Activated CD8-positive, alpha-beta memory T cell treated with anti-CD3 and anti-CD28 coated beads, Interleukin-2, amount 50 U/mL, for 24 hours (primary cell): ENCODE results near the gene ZC3HAV1.
"Not testable (repeated sequence)": the region's sequence is repeated elsewhere in the genome, so short reads cannot be mapped to it uniquely, and the experiment has no call there.

Source experiments
- DNase-seq: peaks from one replicate; pipeline ENCODE4 v3.0.0-alpha.2; 2020; ENCODE audit errors: extremely low read depth

The ZC3HAV1 gene

GRCh38 chr7:139051655-139052054, 57.9 kb downstream of the ZC3HAV1 start:
- no peak for DNase-seq

DNA sequence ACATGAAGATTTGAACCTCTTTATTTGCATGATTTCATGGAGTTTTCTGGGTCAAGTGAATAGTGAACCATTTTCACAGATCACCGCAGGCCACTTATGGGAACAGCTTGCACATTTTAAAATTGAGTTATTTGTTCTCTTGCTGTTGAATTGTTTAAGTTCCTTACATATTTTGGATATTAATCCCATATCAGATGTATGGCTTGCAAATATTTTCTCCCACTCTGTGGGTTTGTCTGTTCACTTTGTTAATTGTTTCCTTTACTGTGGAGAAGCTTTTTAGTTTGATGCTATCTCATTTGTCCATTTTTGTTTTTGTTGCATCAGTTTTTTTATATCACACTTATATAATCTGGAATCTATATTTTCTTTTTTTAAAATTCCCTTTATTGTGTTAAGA, 59.6 kb downstream of the ZC3HAV1 start:
- DNase-seq: no peak

DNA sequence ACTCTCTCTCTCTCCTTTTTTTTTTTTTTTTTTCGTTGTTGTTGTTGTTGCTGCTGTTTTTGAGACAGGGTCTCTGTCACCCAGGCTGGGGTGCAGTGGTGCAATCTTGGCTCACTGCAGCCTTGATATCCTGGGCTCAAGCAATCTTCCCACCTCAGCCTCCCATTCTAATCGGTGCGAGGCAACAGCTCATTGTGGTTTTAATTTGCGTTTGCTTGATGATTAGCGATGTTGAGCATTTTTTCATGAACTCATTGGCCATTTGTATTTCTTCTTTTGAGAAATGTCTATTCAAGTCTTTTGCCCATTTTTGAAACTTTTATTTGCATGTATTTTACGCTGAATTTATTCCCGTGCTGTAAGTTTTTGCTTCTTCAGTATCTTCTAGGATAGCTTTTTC, 60.4 kb downstream of the ZC3HAV1 start:
- no peak for DNase-seq

- no peak for DNase-seq
Observed at GRCh38 chr7:139047970-139048369, 61.5 kb downstream of the ZC3HAV1 start.

GRCh38 chr7:139046143-139046542, 63.4 kb downstream of the ZC3HAV1 start:
- DNase-seq: no peak

- no peak for DNase-seq
Observed at GRCh38 chr7:139044813-139045794, 64.4 kb downstream of the ZC3HAV1 start.

- DNase-seq: peak; percentile 62
Observed at GRCh38 chr7:139043823-139044812, 65.4 kb downstream of the ZC3HAV1 start.

DNA sequence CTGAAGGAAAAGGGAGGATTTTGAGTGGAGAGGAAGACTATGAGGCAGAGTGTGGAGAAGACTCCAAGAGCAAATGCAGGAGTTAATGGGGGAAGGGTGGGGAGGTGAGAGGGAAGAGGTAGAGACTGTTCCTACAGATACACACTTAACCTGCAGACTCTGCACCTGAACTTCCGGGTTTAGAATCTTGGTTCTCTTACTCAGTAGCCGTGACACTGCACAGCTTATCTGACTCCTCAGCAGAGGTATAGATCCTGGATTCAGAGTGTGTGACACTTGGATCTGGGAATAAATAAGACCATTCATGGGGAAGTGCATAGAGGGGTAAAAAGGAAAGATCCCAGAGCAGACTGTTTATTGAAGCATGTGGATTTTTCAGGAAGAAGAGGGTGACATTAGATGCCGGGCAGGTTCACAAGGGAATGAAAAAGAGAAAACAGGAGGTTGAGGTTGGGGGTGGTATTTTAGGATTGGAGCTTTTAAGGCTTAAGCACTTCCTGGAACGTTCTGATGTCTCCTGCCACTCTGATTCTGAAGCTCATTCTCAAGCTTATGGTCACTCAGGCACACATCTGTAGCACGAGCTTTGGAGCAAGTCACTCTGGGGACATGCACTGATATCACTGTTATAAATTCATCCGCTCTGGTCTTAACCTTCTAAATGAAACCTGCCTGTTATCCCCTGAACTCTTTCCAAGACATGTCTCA, 68.0 kb downstream of the ZC3HAV1 start:
- DNase-seq: no peak

DNA sequence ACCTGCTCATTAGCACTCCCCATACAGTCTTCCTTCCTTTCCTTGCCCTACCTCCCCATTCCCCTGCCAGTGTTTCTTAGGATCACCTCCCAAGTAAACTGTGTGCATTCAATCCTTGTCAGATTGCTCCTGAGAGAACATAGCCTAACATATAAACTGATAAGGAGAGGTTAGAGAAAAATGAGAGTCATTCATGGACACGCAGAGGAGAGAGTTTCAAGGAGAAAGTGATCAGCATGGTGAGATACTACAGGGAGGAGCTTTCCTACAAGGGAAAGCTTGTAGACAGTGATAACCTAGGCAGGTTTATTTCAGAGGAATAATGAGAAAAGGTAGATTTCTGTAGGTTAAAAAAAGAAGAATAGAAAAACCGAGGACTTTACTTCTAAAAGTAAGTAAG, 70.8 kb downstream of the ZC3HAV1 start:
- DNase-seq: no peak

- no peak for DNase-seq
Observed at GRCh38 chr7:139036901-139037300, 72.6 kb downstream of the ZC3HAV1 start.

DNA sequence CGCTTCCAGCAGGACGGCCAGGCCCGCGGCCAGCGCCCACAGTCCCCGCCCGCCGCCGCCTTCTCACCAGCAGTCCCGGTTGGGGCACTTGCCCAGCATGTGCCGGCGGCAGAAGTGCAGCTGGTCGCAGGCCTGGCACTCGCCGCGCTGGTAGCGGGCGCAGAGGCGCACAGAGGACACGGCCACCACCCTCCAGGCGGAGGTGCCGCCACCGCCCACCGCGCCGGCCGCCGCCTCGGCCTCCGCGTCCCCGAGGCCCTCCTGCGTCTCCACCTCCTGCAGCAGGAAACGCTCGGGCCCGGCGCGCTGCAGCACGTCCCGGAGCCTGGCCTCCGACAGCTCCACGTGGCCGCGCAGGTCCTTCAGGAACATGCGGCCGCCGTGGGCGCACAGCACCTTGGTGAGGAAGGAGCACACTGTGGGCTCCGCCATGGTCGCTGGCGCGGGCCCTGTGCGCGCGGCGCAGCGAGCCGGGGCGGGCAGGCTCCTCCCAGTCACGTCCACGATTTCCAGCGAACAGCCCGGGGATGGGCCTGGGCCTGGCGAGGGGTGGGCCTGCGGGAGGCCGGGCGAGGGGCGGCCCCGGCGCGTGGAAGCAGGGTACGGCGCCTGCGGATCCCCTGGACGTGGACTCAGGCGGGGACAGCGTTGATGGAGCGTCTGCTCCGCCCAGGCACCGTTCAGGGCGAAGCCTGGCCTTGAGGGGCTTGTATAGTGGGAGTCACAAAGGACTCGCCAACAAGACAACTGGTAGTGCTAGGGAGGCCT, 73.8 kb downstream of the ZC3HAV1 start, which contains the start of gene ZC3HAV1L:
Gene ZC3HAV1L, minus strand, starts transcription at position 457 of the 768 bp plus-strand sequence. Its CDS starts 25 bp downstream, at position 432.
- no peak for DNase-seq

- DNase-seq: no peak
Observed at GRCh38 chr7:139034855-139035585, 74.5 kb downstream of the ZC3HAV1 start.

- no peak for DNase-seq
Observed at GRCh38 chr7:139034336-139034735, 75.2 kb downstream of the ZC3HAV1 start.

GRCh38 chr7:139033346-139034114, 76.0 kb downstream of the ZC3HAV1 start:
- no peak for DNase-seq

GRCh38 chr7:139032473-139032872, 77.0 kb downstream of the ZC3HAV1 start:
- no peak for DNase-seq

DNA sequence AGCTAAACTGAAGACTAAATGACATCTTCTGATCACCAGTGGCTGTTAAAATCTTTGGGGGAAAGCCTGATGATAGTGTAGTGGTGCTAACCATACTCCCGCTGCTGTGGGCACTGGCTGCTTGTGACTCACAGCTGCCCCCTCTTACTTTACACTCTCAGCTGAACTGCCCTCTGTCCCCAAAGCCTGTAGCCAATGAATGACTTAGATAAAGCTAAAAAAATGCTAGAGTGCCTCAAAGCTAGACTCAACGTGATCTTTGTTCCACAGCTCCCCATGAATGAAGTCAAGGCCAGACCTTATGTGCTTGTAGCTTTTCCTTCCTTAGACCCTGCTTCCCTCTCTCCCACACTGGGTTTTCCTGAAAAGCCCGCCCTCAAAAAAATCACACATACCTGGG, 80.2 kb downstream of the ZC3HAV1 start:
- no peak for DNase-seq

- no peak for DNase-seq
Observed at GRCh38 chr7:139026551-139026950, 83.0 kb downstream of the ZC3HAV1 start.

DNA sequence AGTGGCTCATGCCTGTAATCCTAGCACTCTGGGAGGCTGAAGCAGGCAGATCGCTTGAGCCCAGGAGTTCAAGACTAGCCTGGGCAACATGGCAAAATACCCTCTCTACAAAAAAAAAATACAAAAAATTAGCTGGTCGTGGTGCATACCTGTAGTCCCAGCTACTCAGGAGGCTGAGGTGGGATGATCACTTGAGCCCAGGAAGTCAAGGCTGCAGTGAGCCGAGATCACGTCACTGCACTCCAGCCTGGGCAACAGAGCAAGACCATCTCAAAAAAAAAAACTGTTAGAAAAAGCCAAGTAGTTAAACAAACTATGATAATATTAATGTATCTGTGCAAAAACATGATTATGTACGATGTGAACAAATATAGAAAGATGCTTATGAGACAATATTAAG, 83.7 kb downstream of the ZC3HAV1 start:
- not testable (repeated sequence) for DNase-seq

- DNase-seq: no peak
Observed at GRCh38 chr7:139023076-139023475, 86.4 kb downstream of the ZC3HAV1 start.
